ENCODE measurements around the gene CCR5. TPM values are rescaled to one million over a fixed set of nuclear protein-coding genes. Genes with fewer than 3 reads are reported as not detected.

Gene CCR5
- total RNA-seq, 1 donor from 2014 or later, result 0.22 TPM

DNA sequence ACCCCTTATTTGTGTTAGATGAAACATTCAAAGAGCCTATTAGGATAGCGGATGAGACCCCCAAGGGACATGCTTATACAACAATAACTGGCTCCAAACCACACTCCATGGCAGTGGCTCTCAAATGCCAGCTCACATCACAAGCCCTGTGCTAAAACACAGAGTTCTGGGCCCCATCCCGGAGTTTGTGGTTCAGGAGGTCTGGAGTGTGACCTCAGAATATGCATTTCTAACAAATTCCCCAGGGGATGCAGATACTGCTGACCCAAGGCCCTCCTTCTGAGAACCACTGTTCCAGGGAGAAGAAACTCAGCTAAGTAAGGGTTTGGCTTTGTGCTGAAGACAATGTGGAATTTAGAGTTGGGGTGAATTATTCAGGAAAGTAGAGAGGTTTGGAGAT, 39.9 kb downstream of the CCR5 start:
- no peak overlapping the region for H3K4me3 Mint-ChIP-seq
- H3K27ac Mint-ChIP-seq, result no peak overlapping the region
- H3K9me3 Mint-ChIP-seq, result no peaks in the 10 kb centered on the region
- H3K27me3 Mint-ChIP-seq, result peaks cover 4% of the 10 kb centered on the region
- H3K4me1 Mint-ChIP-seq (ENCODE audit: unreplicated experiment), result peaks cover 3% of the 10 kb centered on the region
- DNase-seq (ENCODE audit: extremely low spot score, unreplicated experiment), result no peak
- TF ChIP-seq CTCF (conservative IDR thresholded peaks at IDR 0.05), result no peak
- H3K36me3 Mint-ChIP-seq, result no peaks in the 10 kb centered on the region

GRCh38 chr3:46411271-46411670, 40.5 kb downstream of the CCR5 start:
- Mint-ChIP-seq H3K4me3 (no peak overlapping the region), H3K27me3 (peaks cover 4% of the 10 kb centered on the region), H3K4me1 (ENCODE audit: unreplicated experiment) (peaks cover 7% of the 10 kb centered on the region), H3K9me3 (no peaks in the 10 kb centered on the region), H3K36me3 (no peaks in the 10 kb centered on the region), H3K27ac (no peak overlapping the region)
- TF ChIP-seq CTCF (conservative IDR thresholded peaks at IDR 0.05), result peak; percentile 43
- no peak for DNase-seq (ENCODE audit: extremely low spot score, unreplicated experiment)

DNA sequence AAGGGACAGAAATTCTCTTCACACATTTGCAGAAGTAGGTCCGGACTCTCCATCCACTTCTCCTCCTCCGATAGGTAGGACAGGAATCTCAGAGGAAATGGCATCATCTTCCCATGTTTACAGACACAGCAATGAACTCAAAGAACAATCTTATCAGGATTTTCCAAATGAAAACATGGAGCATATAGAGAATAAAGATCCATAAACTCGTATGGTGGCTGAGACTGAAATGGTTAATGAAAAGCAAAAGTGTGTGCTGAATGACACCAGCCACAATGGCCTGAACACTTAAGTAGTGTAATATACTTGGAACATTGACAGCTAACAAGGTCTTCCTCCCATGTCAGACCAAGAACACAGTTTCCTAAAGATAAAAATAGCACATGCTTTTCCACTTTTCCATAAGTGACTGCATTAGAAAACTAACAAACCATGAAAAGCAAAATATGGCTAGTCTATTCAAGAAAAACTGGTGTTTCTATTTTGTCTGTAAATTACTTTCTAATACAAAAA, 42.1 kb downstream of the CCR5 start:
- no peak for DNase-seq (ENCODE audit: extremely low spot score, unreplicated experiment)
- no peak overlapping the region for H3K4me3 Mint-ChIP-seq
- peaks cover 9% of the 10 kb centered on the region for H3K4me1 Mint-ChIP-seq (ENCODE audit: unreplicated experiment)
- no peaks in the 10 kb centered on the region for H3K36me3 Mint-ChIP-seq
- TF ChIP-seq CTCF (conservative IDR thresholded peaks at IDR 0.05), result no peak
- no peaks in the 10 kb centered on the region for H3K27me3 Mint-ChIP-seq
- H3K27ac Mint-ChIP-seq, result no peak overlapping the region
- no peaks in the 10 kb centered on the region for H3K9me3 Mint-ChIP-seq

DNA sequence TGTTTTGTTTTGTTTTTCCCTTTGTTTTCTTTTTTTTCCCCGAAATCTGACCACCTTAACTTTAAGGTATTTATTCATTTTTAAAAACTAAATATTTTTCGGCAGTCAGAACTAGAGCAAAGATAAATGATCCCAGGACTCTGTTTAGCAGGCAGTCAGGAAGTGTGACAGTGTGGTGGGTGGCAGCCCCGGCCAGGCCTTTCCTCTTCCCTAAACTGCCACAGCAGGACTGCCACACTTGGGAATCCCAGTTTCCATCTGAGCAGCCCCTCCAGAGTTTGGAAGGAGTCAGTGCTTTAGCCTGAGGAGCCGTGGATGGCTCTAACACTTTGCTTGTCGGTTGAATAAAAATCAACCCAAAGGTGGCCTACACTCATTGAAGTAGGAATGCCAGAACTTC, 43.2 kb downstream of the CCR5 start:
- no peak overlapping the region for H3K4me3 Mint-ChIP-seq
- H3K9me3 Mint-ChIP-seq, result no peaks in the 10 kb centered on the region
- H3K27me3 Mint-ChIP-seq, result no peaks in the 10 kb centered on the region
- H3K4me1 Mint-ChIP-seq (ENCODE audit: unreplicated experiment), result peaks cover 9% of the 10 kb centered on the region
- no peak overlapping the region for H3K27ac Mint-ChIP-seq
- no peaks in the 10 kb centered on the region for H3K36me3 Mint-ChIP-seq
- TF ChIP-seq CTCF (conservative IDR thresholded peaks at IDR 0.05), result no peak
- no peak for DNase-seq (ENCODE audit: extremely low spot score, unreplicated experiment)

DNA sequence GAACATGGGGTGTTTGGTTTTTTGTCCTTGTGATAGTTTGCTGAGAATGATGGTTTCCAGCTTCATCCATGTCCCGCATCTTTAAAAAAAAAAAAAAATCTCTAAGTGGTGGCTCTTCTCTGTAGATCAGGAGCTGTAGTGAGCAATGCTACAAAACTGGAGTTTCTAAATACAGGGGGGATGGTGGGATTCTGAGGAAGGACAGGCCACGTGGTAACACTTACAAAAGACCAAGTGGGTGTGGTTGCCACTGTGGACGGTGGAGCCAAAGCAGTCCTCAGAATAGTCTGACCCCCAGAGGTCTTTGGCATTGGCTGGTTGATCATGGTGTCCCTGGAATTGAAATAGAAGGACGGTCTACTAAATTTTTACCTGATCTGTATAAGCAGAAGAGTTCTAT, 44.0 kb downstream of the CCR5 start:
- no peak for DNase-seq (ENCODE audit: extremely low spot score, unreplicated experiment)
- H3K4me1 Mint-ChIP-seq (ENCODE audit: unreplicated experiment), result peaks cover 9% of the 10 kb centered on the region
- H3K4me3 Mint-ChIP-seq, result no peak overlapping the region
- no peaks in the 10 kb centered on the region for H3K27me3 Mint-ChIP-seq
- H3K27ac Mint-ChIP-seq, result no peak overlapping the region
- H3K36me3 Mint-ChIP-seq, result no peaks in the 10 kb centered on the region
- TF ChIP-seq CTCF (conservative IDR thresholded peaks at IDR 0.05), result no peak
- no peaks in the 10 kb centered on the region for H3K9me3 Mint-ChIP-seq

All from type B pancreatic cell (in vitro differentiated cells).